Testis (tissue), 2 donors: ENCODE data around the gene LCOR.

Source experiments
- CTCF ChIP-seq, 3 experiments: fragments of 450-650 bp in 2 of 3; fragments of 200-600 bp in 1 of 3; sonication (generic) in 1 of 3; IDR thresholded peaks; one replicate each; pipeline ENCODE4 v1.5.1; 2016 to 2019; ENCODE audit warnings: antibody characterized with exemption in 3 of 3, mild to moderate bottlenecking in 2 of 3, moderate library complexity in 1 of 3
- POLR2A ChIP-seq: fragments of 450-650 bp; IDR thresholded peaks from one replicate; pipeline ENCODE4 v1.6.1; 2017; ENCODE audit warnings: antibody characterized with exemption, mild to moderate bottlenecking, moderate library complexity

DNA sequence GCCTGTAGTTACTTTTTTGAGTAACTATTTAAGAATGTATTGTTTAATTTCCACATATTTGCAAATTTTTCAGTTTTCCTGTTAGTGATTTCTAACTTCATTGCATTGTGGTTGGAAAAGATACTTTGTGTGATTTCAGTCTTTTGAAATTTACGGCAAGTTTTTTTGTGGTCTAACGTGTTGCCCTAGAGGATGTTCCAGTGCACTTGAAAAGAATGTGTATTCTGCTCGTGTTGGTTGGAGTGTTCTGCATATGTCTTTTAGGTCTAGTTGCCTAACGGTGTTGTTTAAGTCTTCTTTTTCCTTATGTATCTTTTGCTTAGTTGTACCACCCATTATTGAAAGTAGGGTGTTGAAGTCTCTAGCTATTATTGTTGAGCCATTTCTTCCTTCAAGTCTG is 59.7 kb downstream of the LCOR start:
- TF ChIP-seq CTCF (IDR thresholded peaks at IDR 0.05) = no peak
- TF ChIP-seq POLR2A = no peak
